ENCODE results near the gene XPO1. TPM values are rescaled to one million over a fixed set of nuclear protein-coding genes. Genes with fewer than 3 reads are reported as not detected.

XPO1 gene
- polyA plus RNA-seq, 1 donor from 2014 or later = 494 TPM

- H3K36me3 ChIP-seq (ENCODE audit: insufficient read depth, low read length) = peaks cover 7% of the 10 kb centered on the region
- no peak overlapping the region for H3K27ac ChIP-seq (ENCODE audit: low read length)
Observed at GRCh38 chr2:61529944-61530735, 8.0 kb downstream of the XPO1 start.

GRCh38 chr2:61520261-61520660, 17.9 kb downstream of the XPO1 start:
- Histone ChIP-seq H3K4me3 (ENCODE audit: low read length) (no peak overlapping the region), H2AFZ (ENCODE audit: low read depth, low read length) (no peak overlapping the region), H3K9me2 (ENCODE audit: insufficient read depth, low read length) (no peaks in the 10 kb centered on the region), H3K36me3 (ENCODE audit: insufficient read depth, low read length) (peaks cover 11% of the 10 kb centered on the region), H3K9ac (ENCODE audit: low read length) (no peak overlapping the region), H3K27me3 (ENCODE audit: insufficient read depth, low read depth, low read length) (no peaks in the 10 kb centered on the region), H4K20me1 (ENCODE audit: insufficient read depth) (peaks cover 58% of the 10 kb centered on the region), H3K27ac (ENCODE audit: low read length) (no peak overlapping the region), H3K9me3 (ENCODE audit: low read length) (no peaks in the 10 kb centered on the region), H3F3A (ENCODE audit: insufficient read depth, low read length, poor library complexity, severe bottlenecking) (no peaks in the 10 kb centered on the region), H3K4me2 (ENCODE audit: low read length) (no peak overlapping the region), H3K79me2 (replicated peaks; ENCODE audit: insufficient read depth, low read length) (peaks cover 81% of the 10 kb centered on the region)
- TF ChIP-seq POLR2AphosphoS5 (IDR thresholded peaks at IDR 0.05) (no peak), RAD21 (conservative IDR thresholded peaks at IDR 0.05) (no peak), TAF1 (IDR thresholded peaks at IDR 0.05; ENCODE audit: low read depth) (no peak), MXI1 (conservative IDR thresholded peaks at IDR 0.05; ENCODE audit: poor library complexity, severe bottlenecking) (no peak)

More at GRCh38 chr2:61529944-61530735, 8.0 kb downstream of the XPO1 start:
- Histone ChIP-seq H3K4me3 (ENCODE audit: low read length) (peak overlapping the region; percentile 30), H3F3A (ENCODE audit: insufficient read depth, low read length, poor library complexity, severe bottlenecking) (no peaks in the 10 kb centered on the region), H4K20me1 (ENCODE audit: insufficient read depth) (peaks cover 82% of the 10 kb centered on the region), H3K9me3 (ENCODE audit: low read length) (no peaks in the 10 kb centered on the region), H3K9ac (ENCODE audit: low read length) (no peak overlapping the region), H2AFZ (ENCODE audit: low read depth, low read length) (no peak overlapping the region), H3K27me3 (ENCODE audit: insufficient read depth, low read depth, low read length) (no peaks in the 10 kb centered on the region), H3K9me2 (ENCODE audit: insufficient read depth, low read length) (no peaks in the 10 kb centered on the region), H3K79me2 (replicated peaks; ENCODE audit: insufficient read depth, low read length) (peaks cover 97% of the 10 kb centered on the region), H3K4me2 (ENCODE audit: low read length) (peak overlapping the region; percentile 1)
- TF ChIP-seq TAF1 (IDR thresholded peaks at IDR 0.05; ENCODE audit: low read depth) (no peak), SMC3 (conservative IDR thresholded peaks at IDR 0.05; ENCODE audit: poor library complexity) (no peak), MXI1 (conservative IDR thresholded peaks at IDR 0.05; ENCODE audit: poor library complexity, severe bottlenecking) (no peak), CTCF (IDR thresholded peaks at IDR 0.05; ENCODE audit: poor library complexity, severe bottlenecking) (no peak), EZH2 (IDR thresholded peaks at IDR 0.05; ENCODE audit: borderline replicate concordance, insufficient read depth, low read length, poor library complexity, severe bottlenecking) (no peak), EP300 (conservative IDR thresholded peaks at IDR 0.05; ENCODE audit: poor library complexity, severe bottlenecking) (no peak)

GRCh38 chr2:61512768-61513398, 25.3 kb downstream of the XPO1 start:
- Histone ChIP-seq H3K9ac (ENCODE audit: low read length) (no peak overlapping the region), H3K9me3 (ENCODE audit: low read length) (no peaks in the 10 kb centered on the region), H3K4me2 (ENCODE audit: low read length) (no peak overlapping the region), H3K27ac (ENCODE audit: low read length) (no peak overlapping the region), H3K79me2 (replicated peaks; ENCODE audit: insufficient read depth, low read length) (peaks cover 69% of the 10 kb centered on the region), H3K36me3 (ENCODE audit: insufficient read depth, low read length) (peaks cover 15% of the 10 kb centered on the region), H3K9me2 (ENCODE audit: insufficient read depth, low read length) (no peaks in the 10 kb centered on the region), H3K4me3 (ENCODE audit: low read length) (no peak overlapping the region), H3K27me3 (ENCODE audit: insufficient read depth, low read depth, low read length) (no peaks in the 10 kb centered on the region), H2AFZ (ENCODE audit: low read depth, low read length) (no peak overlapping the region), H4K20me1 (ENCODE audit: insufficient read depth) (peaks cover 19% of the 10 kb centered on the region), H3F3A (ENCODE audit: insufficient read depth, low read length, poor library complexity, severe bottlenecking) (no peaks in the 10 kb centered on the region)
- TF ChIP-seq SMC3 (conservative IDR thresholded peaks at IDR 0.05; ENCODE audit: poor library complexity) (no peak), REST (IDR thresholded peaks at IDR 0.05; ENCODE audit: borderline replicate concordance) (no peak), EZH2 (IDR thresholded peaks at IDR 0.05; ENCODE audit: borderline replicate concordance, insufficient read depth, low read length, poor library complexity, severe bottlenecking) (no peak), EP300 (conservative IDR thresholded peaks at IDR 0.05; ENCODE audit: poor library complexity, severe bottlenecking) (no peak), RAD21 (conservative IDR thresholded peaks at IDR 0.05) (no peak)

Data from neural cell (in vitro differentiated cells).